ENCODE measurements around the gene KRTAP12-2.
"Not testable (repeated sequence)": the region's sequence is repeated elsewhere in the genome, so short reads cannot be mapped to it uniquely, and the experiment has no call there.

KRTAP12-2 gene

DNA sequence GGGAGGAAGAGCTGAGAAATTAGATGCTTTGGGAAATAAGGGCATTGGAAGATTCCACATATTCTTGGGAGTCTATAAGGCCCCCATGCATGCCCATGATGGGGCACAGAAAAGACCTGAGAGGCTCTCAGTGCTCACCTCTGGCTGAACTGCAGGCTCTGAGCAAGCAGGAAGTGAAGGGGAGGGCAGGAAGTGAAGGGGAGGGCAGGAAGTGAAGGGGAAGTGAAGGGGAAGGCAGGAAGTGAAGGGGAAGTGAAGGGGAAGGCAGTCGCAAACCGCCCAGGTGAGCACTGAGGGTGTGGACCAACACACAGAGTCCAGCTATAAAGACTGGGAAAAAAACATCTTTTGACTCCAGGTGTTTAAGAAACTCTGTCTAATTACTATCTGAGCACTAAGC, 36.3 kb downstream of the KRTAP12-2 start:
- no peaks in the 10 kb centered on the region for H3K4me1 ChIP-seq (ENCODE audit: low read length)
- H3K4me2 ChIP-seq (ENCODE audit: low read depth, low read length): no peak overlapping the region
- H3F3A ChIP-seq (ENCODE audit: insufficient read depth, low read length): no peaks in the 10 kb centered on the region
- no peaks in the 10 kb centered on the region for H3K36me3 ChIP-seq (replicated peaks; ENCODE audit: insufficient read depth, low read length)
- no peak overlapping the region for H2AFZ ChIP-seq (ENCODE audit: low read length)
- no peak overlapping the region for H3K4me3 ChIP-seq (ENCODE audit: low read length)
- H3K9me2 ChIP-seq (replicated peaks; ENCODE audit: insufficient read depth, low read length): no peaks in the 10 kb centered on the region
- H3K9me3 ChIP-seq (replicated peaks; ENCODE audit: insufficient read depth, low read length): no peaks in the 10 kb centered on the region
- H3K79me2 ChIP-seq (ENCODE audit: low read length): no peaks in the 10 kb centered on the region
- no peak overlapping the region for H3K27ac ChIP-seq (ENCODE audit: low read length)
- H4K20me1 ChIP-seq (ENCODE audit: insufficient read depth, low read length): no peaks in the 10 kb centered on the region
- DNase-seq: no peak
- H3K27me3 ChIP-seq (replicated peaks; ENCODE audit: insufficient read depth, low read length): peaks cover 67% of the 10 kb centered on the region
- no peak for TF ChIP-seq EZH2phosphoT487 (IDR thresholded peaks at IDR 0.05; ENCODE audit: low read length)
- TF ChIP-seq EZH2 (optimal IDR thresholded peaks at IDR 0.05; ENCODE audit: low read depth, low read length): no peak
- TF ChIP-seq CTCF (IDR thresholded peaks at IDR 0.05; ENCODE audit: low read length): no peak
- H3K9ac ChIP-seq (ENCODE audit: low read length): no peak overlapping the region

- Histone ChIP-seq H3K9me3 (replicated peaks; ENCODE audit: insufficient read depth, low read length) (no peaks in the 10 kb centered on the region), H3K27me3 (replicated peaks; ENCODE audit: insufficient read depth, low read length) (peaks cover 64% of the 10 kb centered on the region), H3K4me3 (ENCODE audit: low read length) (no peak overlapping the region), H3K79me2 (ENCODE audit: low read length) (no peaks in the 10 kb centered on the region), H3K36me3 (replicated peaks; ENCODE audit: insufficient read depth, low read length) (no peaks in the 10 kb centered on the region), H4K20me1 (ENCODE audit: insufficient read depth, low read length) (no peaks in the 10 kb centered on the region), H3K27ac (ENCODE audit: low read length) (no peak overlapping the region), H3K9me2 (replicated peaks; ENCODE audit: insufficient read depth, low read length) (no peaks in the 10 kb centered on the region), H2AFZ (ENCODE audit: low read length) (no peak overlapping the region), H3K4me1 (ENCODE audit: low read length) (no peaks in the 10 kb centered on the region), H3K9ac (ENCODE audit: low read length) (no peak overlapping the region), H3F3A (ENCODE audit: insufficient read depth, low read length) (no peaks in the 10 kb centered on the region), H3K4me2 (ENCODE audit: low read depth, low read length) (no peak overlapping the region)
- no peak for DNase-seq
- TF ChIP-seq CTCF (IDR thresholded peaks at IDR 0.05; ENCODE audit: low read length): no peak
- TF ChIP-seq EZH2 (optimal IDR thresholded peaks at IDR 0.05; ENCODE audit: low read depth, low read length): no peak
- TF ChIP-seq EZH2phosphoT487 (IDR thresholded peaks at IDR 0.05; ENCODE audit: low read length): no peak
Measured at GRCh38 chr21:44628707-44629391, 37.9 kb downstream of the KRTAP12-2 start.

DNA sequence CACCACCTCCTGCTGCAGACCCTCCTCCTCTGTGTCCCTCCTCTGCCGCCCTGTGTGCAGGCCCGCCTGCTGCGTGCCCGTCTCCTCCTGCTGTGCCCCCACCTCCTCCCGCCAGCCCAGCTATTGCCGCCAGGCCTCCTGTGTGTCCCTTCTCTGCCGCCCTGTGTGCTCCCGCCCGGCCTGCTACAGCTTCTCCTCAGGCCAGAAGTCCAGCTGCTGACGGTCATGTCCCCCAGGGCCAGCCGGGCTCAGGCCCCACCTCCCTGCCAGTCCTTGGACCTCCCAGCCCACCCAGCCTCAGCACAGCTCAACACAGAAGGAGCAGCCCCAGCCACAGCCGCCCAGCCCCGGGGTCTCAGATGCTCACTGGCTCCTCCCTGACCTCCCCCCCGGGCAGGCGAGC, 38.9 kb downstream of the KRTAP12-2 start:
- H4K20me1 ChIP-seq (ENCODE audit: insufficient read depth, low read length); H3K27ac ChIP-seq (ENCODE audit: low read length); H3K36me3 ChIP-seq (replicated peaks; ENCODE audit: insufficient read depth, low read length); H3K4me1 ChIP-seq (ENCODE audit: low read length); H3K9ac ChIP-seq (ENCODE audit: low read length); DNase-seq; H3K4me3 ChIP-seq (ENCODE audit: low read length); H2AFZ ChIP-seq (ENCODE audit: low read length); H3K4me2 ChIP-seq (ENCODE audit: low read depth, low read length); H3K9me3 ChIP-seq (replicated peaks; ENCODE audit: insufficient read depth, low read length); H3F3A ChIP-seq (ENCODE audit: insufficient read depth, low read length); H3K9me2 ChIP-seq (replicated peaks; ENCODE audit: insufficient read depth, low read length); H3K79me2 ChIP-seq (ENCODE audit: low read length): not testable (repeated sequence)
- peaks cover 55% of the 10 kb centered on the region for H3K27me3 ChIP-seq (replicated peaks; ENCODE audit: insufficient read depth, low read length)

DNA sequence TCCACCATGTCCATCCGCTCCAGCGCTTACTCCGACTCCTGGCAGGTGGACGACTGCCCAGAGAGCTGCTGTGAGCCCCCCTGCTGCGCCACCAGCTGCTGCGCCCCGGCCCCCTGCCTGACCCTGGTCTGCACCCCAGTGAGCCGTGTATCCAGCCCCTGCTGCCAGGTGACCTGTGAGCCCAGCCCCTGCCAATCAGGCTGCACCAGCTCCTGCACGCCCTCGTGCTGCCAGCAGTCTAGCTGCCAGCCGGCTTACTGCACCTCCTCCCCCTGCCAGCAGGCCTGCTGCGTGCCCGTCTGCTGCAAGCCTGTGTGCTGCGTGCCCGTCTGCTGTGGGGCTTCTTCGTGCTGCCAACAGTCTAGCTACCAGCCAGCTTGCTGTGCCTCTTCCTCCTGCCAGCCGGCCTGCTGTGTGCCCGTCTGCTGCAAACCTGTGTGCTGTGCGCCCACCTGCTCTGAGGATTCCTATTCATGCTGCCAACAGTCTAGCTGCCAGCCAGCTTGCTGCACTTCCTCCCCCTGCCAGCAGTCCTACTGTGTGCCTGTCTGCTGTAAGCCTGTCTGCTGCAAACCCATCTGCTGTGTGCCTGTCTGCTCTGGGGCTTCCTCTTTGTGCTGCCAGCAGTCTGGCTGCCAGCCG, 39.4 kb downstream of the KRTAP12-2 start:
- H3K9me2 ChIP-seq (replicated peaks; ENCODE audit: insufficient read depth, low read length); H3K4me3 ChIP-seq (ENCODE audit: low read length); H3K9me3 ChIP-seq (replicated peaks; ENCODE audit: insufficient read depth, low read length); H4K20me1 ChIP-seq (ENCODE audit: insufficient read depth, low read length); H3K4me2 ChIP-seq (ENCODE audit: low read depth, low read length); H3K79me2 ChIP-seq (ENCODE audit: low read length); H3K4me1 ChIP-seq (ENCODE audit: low read length); H3K27ac ChIP-seq (ENCODE audit: low read length); H3K36me3 ChIP-seq (replicated peaks; ENCODE audit: insufficient read depth, low read length); DNase-seq; H2AFZ ChIP-seq (ENCODE audit: low read length); H3F3A ChIP-seq (ENCODE audit: insufficient read depth, low read length); H3K9ac ChIP-seq (ENCODE audit: low read length): not testable (repeated sequence)
- peaks cover 50% of the 10 kb centered on the region for H3K27me3 ChIP-seq (replicated peaks; ENCODE audit: insufficient read depth, low read length)

All from MM.1S (cell line).